T-cell (primary cell): ENCODE results near the gene PAX1. TPM values are rescaled to one million over a fixed set of nuclear protein-coding genes. Genes with fewer than 3 reads are reported as not detected.

Experiments
- ATAC-seq, 4 experiments: fragments of 200-7000 bp in 3 of 4; fragments of 150-1000 bp in 1 of 4; cut with Tn5 transposase; replicated peaks in 1 of 4; 1 replicate in 3 of 4; 2 replicates in 1 of 4; pipeline ENCODE4 v1.10.0; 2021; ENCODE audit warnings: moderate library complexity in 3 of 4, mild to moderate bottlenecking in 2 of 4, moderate number of reproducible peaks in 1 of 4
- CTCF ChIA-PET, 2 donors: fragments of 300-600 bp; sonication (Branson Sonifier 250); formaldehyde crosslinking; loops; one replicate each; lab custom pipeline; 2022; ENCODE audit warnings: antibody characterized with exemption in 2 of 2; lab: Charles Lee
- POLR2A ChIA-PET, 2 donors: fragments of 300-600 bp; sonication (Branson Sonifier 250); formaldehyde crosslinking; loops; one replicate each; lab custom pipeline; 2022; ENCODE audit warnings: antibody characterized with exemption in 2 of 2; lab: Charles Lee
- DNase-seq, 35 experiments: peaks; one replicate each; pipeline versions ENCODE4 v3.0.0 to v3.0.0-alpha.2; 2013 to 2023
- H3K27ac ChIP-seq: one replicate; pipeline ENCODE4 v1.5.1; 2013; ENCODE audit warnings: low read length
- H3K27me3 ChIP-seq, 2 experiments: replicated peaks in 1 of 2; 1 replicate in 1 of 2; 2 replicates in 1 of 2; pipeline versions ENCODE4 v1.6.1 to v1.7.0; 2013; ENCODE audit warnings: low read length in 1 of 2, mixed read lengths in 1 of 2; ENCODE audit not compliant: control insufficient read depth in 2 of 2, insufficient read depth in 2 of 2; ENCODE audit errors: extremely low read depth in 1 of 2
- H3K36me3 ChIP-seq, 2 donors: 1 replicate in 1 of 2; 2 replicates in 1 of 2; pipeline versions ENCODE4 v1.6.1 to v1.7.0; 2013; ENCODE audit warnings: low read length in 1 of 2; ENCODE audit not compliant: control insufficient read depth in 2 of 2, insufficient read depth in 1 of 2; ENCODE audit errors: extremely low read depth in 1 of 2
- H3K4me1 ChIP-seq, 2 experiments: 1 replicate in 1 of 2; 2 replicates in 1 of 2; pipeline versions ENCODE4 v1.6.1 to v1.7.0; 2013; ENCODE audit warnings: low read length in 2 of 2, mixed read lengths in 1 of 2; ENCODE audit not compliant: insufficient read depth in 2 of 2, control insufficient read depth in 1 of 2; ENCODE audit errors: extremely low read depth in 1 of 2
- H3K4me3 ChIP-seq, 2 donors: 1 replicate in 1 of 2; 2 replicates in 1 of 2; pipeline versions ENCODE4 v1.5.1 to v1.7.0; 2013; ENCODE audit warnings: mild to moderate bottlenecking in 2 of 2, low read length in 1 of 2, moderate library complexity in 1 of 2; ENCODE audit not compliant: control insufficient read depth in 1 of 2; ENCODE audit errors: extremely low read depth in 1 of 2
- H3K9me3 ChIP-seq: 2 replicates; pipeline ENCODE4 v1.7.0; 2013
- H3K27ac Mint-ChIP-seq, 2 donors: one replicate each; pipeline ENCODE4 v1.8.0; 2020 to 2021; ENCODE audit warnings: mild to moderate bottlenecking in 2 of 2, mixed read lengths in 2 of 2
- H3K27me3 Mint-ChIP-seq, 2 donors: one replicate each; pipeline ENCODE4 v1.8.0; 2021 to 2022; ENCODE audit warnings: mixed read lengths in 2 of 2
- H3K36me3 Mint-ChIP-seq: one replicate; pipeline ENCODE4 v1.8.0; 2021; ENCODE audit warnings: mixed read lengths
- H3K4me1 Mint-ChIP-seq, 3 donors: one replicate each; pipeline ENCODE4 v1.8.0; 2020 to 2022; ENCODE audit warnings: mixed read lengths in 3 of 3, mild to moderate bottlenecking in 1 of 3
- H3K4me3 Mint-ChIP-seq, 3 donors: one replicate each; pipeline ENCODE4 v1.8.0; 2020 to 2022; ENCODE audit warnings: mild to moderate bottlenecking in 3 of 3, mixed read lengths in 3 of 3, moderate library complexity in 3 of 3
- H3K9me3 Mint-ChIP-seq, 3 donors: one replicate each; pipeline ENCODE4 v1.8.0; 2020 to 2022; ENCODE audit warnings: mixed read lengths in 3 of 3
- WGBS: methylation state at CpG from one replicate; pipeline ENCODE4 v1.1.5; 2013; ENCODE audit warnings: missing lambda C conversion rate; ENCODE audit not compliant: insufficient coverage; 5-methylcytosine and 5-hydroxymethylcytosine counted together
- total RNA-seq, 35 experiments: library from RNA in 6 of 35; stranded (reverse) in 6 of 35; fragments of 120-200 nt in 1 of 35; gene quantifications; one replicate each; pipeline versions ENCODE4 v1.2.1 to v1.2.4 and lab custom pipeline; 2013 to 2026

Gene PAX1
- total RNA-seq, 5 donors from 2014 or later (not counting 1 experiment from before 2014, with no cell fraction given): not detected

DNA sequence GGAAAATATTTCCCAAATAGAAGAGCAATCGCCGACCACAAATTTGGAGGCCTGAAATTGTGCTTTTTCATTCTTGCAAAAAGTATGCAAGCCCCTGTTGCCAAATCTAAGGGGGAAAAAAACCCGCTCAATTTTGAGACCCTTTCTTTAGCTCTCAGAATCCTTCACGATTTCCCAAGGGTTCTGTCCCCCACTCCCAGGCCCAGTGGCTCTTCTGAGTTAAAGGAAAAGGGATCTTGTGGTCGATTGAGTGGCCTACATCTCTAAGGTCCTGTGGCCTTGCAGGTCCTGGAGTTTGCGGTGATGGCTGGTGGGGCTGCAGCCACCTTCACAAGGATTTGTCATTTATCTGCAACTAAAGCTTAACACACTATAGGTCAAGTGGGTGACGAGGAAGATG, 1.8 kb downstream of the PAX1 start:
- H3K27me3 ChIP-seq: peaks cover 14 to 76% of the 10 kb centered on the region in 2 experiments
- peaks cover 3 to 9% (median 8%) of the 10 kb centered on the region in 3 donors for H3K4me1 Mint-ChIP-seq
- CTCF ChIA-PET: no interaction called here
- H3K9me3 Mint-ChIP-seq: no peaks in the 10 kb centered on the region
- no peak overlapping the region for H3K4me3 ChIP-seq
- no peak overlapping the region for H3K4me3 Mint-ChIP-seq
- H3K27me3 Mint-ChIP-seq: peaks cover 35 to 76% of the 10 kb centered on the region in 2 donors
- no peaks in the 10 kb centered on the region for H3K36me3 Mint-ChIP-seq
- H3K36me3 ChIP-seq: no peaks in the 10 kb centered on the region
- no peaks in the 10 kb centered on the region for H3K4me1 ChIP-seq
- ATAC-seq (no peak), DNase-seq (no peak)
- POLR2A ChIA-PET: no interaction called here
- peak overlapping the region in 1 of 2 donors; percentile 15 for H3K27ac Mint-ChIP-seq
- WGBS: no CpG with 5 or more reads among the region's 7 CpGs
- H3K9me3 ChIP-seq: no peaks in the 10 kb centered on the region
- no peak overlapping the region for H3K27ac ChIP-seq

GRCh38 chr20:21707999-21708737, 2.7 kb downstream of the PAX1 start:
- H3K4me1 Mint-ChIP-seq: peaks cover 3 to 8% (median 8%) of the 10 kb centered on the region in 3 donors
- Histone ChIP-seq H3K27ac (no peak overlapping the region), H3K27me3 (peaks cover 15 to 76% of the 10 kb centered on the region in 2 experiments), H3K4me3 (no peak overlapping the region), H3K4me1 (no peaks in the 10 kb centered on the region), H3K36me3 (no peaks in the 10 kb centered on the region), H3K9me3 (no peaks in the 10 kb centered on the region)
- CTCF ChIA-PET: no interaction called here
- H3K27me3 Mint-ChIP-seq: peaks cover 43 to 76% of the 10 kb centered on the region in 2 donors
- DNase-seq (no peak), ATAC-seq (no peak)
- no peaks in the 10 kb centered on the region for H3K9me3 Mint-ChIP-seq
- H3K27ac Mint-ChIP-seq: no peak overlapping the region
- POLR2A ChIA-PET: no interaction called here
- no peaks in the 10 kb centered on the region for H3K36me3 Mint-ChIP-seq
- H3K4me3 Mint-ChIP-seq: no peak overlapping the region
- WGBS: 8% methylated on average over 20 of the region's 33 CpGs

GRCh38 chr20:21708738-21709534, 3.5 kb downstream of the PAX1 start:
- H3K4me3 Mint-ChIP-seq: no peak overlapping the region
- peaks cover 15 to 76% of the 10 kb centered on the region in 2 experiments for H3K27me3 ChIP-seq

GRCh38 chr20:21709535-21709904, 4.1 kb downstream of the PAX1 start:
- CTCF ChIA-PET: no interaction called here
- Histone ChIP-seq H3K27ac (no peak overlapping the region), H3K27me3 (peaks cover 15 to 76% of the 10 kb centered on the region in 2 experiments), H3K9me3 (no peaks in the 10 kb centered on the region), H3K4me1 (no peaks in the 10 kb centered on the region), H3K36me3 (no peaks in the 10 kb centered on the region), H3K4me3 (no peak overlapping the region)
- DNase-seq (no peak), ATAC-seq (no peak)
- Mint-ChIP-seq H3K9me3 (no peaks in the 10 kb centered on the region), H3K27me3 (peaks cover 35 to 70% of the 10 kb centered on the region in 2 donors), H3K4me3 (no peak overlapping the region), H3K36me3 (no peaks in the 10 kb centered on the region), H3K4me1 (peaks cover 0 to 7% (median 4%) of the 10 kb centered on the region in 3 donors), H3K27ac (no peak overlapping the region)
- POLR2A ChIA-PET: no interaction called here
- WGBS: 12% methylated on average over 3 of the region's 6 CpGs

More at GRCh38 chr20:21708738-21709534, 3.5 kb downstream of the PAX1 start:
- Histone ChIP-seq H3K4me1 (no peaks in the 10 kb centered on the region), H3K27ac (no peak overlapping the region), H3K4me3 (no peak overlapping the region), H3K36me3 (no peaks in the 10 kb centered on the region), H3K9me3 (no peaks in the 10 kb centered on the region)
- H3K9me3 Mint-ChIP-seq: no peaks in the 10 kb centered on the region
- H3K27ac Mint-ChIP-seq: no peak overlapping the region
- H3K4me1 Mint-ChIP-seq: peaks cover 0 to 8% (median 4%) of the 10 kb centered on the region in 3 donors
- H3K36me3 Mint-ChIP-seq: no peaks in the 10 kb centered on the region
- no peak for DNase-seq
- peaks cover 37 to 74% of the 10 kb centered on the region in 2 donors for H3K27me3 Mint-ChIP-seq
- no peak for ATAC-seq
- ChIA-PET CTCF (no interaction called here), POLR2A (no interaction called here)
- WGBS: 7% methylated on average over 29 of the region's 43 CpGs

GRCh38 chr20:21710341-21710740, 4.9 kb downstream of the PAX1 start:
- ChIA-PET CTCF (interaction anchor here in 1 of 2 donors (1.5 kb wide), 1 partner anchor 9 kb away, joined by 4 read pairs; no protein-coding TSS in a partner anchor), POLR2A (no interaction called here)
- no peak overlapping the region for H3K27ac Mint-ChIP-seq
- Histone ChIP-seq H3K27ac (no peak overlapping the region), H3K36me3 (no peaks in the 10 kb centered on the region), H3K27me3 (peaks cover 15 to 75% of the 10 kb centered on the region in 2 experiments), H3K9me3 (no peaks in the 10 kb centered on the region), H3K4me3 (no peak overlapping the region), H3K4me1 (no peaks in the 10 kb centered on the region)
- H3K4me1 Mint-ChIP-seq: peaks cover 0 to 7% (median 0%) of the 10 kb centered on the region in 3 donors
- no peaks in the 10 kb centered on the region for H3K9me3 Mint-ChIP-seq
- H3K36me3 Mint-ChIP-seq: no peaks in the 10 kb centered on the region
- WGBS: 0% methylated on average over 1 of the region's 3 CpGs
- no peak overlapping the region for H3K4me3 Mint-ChIP-seq
- ATAC-seq: no peak
- no peak for DNase-seq
- peaks cover 37 to 70% of the 10 kb centered on the region in 2 donors for H3K27me3 Mint-ChIP-seq

GRCh38 chr20:21710863-21711431, 5.5 kb downstream of the PAX1 start:
- H3K27me3 Mint-ChIP-seq: peaks cover 41 to 76% of the 10 kb centered on the region in 2 donors
- CTCF ChIA-PET: interaction anchor here (0.6 to 1.5 kb wide), 2 partner anchors 9 to 22 kb away, joined by 3 to 4 read pairs; no protein-coding TSS in a partner anchor

More at GRCh38 chr20:21710863-21711431, 5.5 kb downstream of the PAX1 start:
- peaks cover 0 to 7% (median 0%) of the 10 kb centered on the region in 3 donors for H3K4me1 Mint-ChIP-seq
- no peak for DNase-seq
- ATAC-seq: no peak
- Histone ChIP-seq H3K4me1 (no peaks in the 10 kb centered on the region), H3K27ac (no peak overlapping the region), H3K9me3 (no peaks in the 10 kb centered on the region), H3K4me3 (no peak overlapping the region), H3K36me3 (no peaks in the 10 kb centered on the region), H3K27me3 (peaks cover 15 to 76% of the 10 kb centered on the region in 2 experiments)
- no peak overlapping the region for H3K4me3 Mint-ChIP-seq
- no peak overlapping the region for H3K27ac Mint-ChIP-seq
- POLR2A ChIA-PET: no interaction called here
- H3K36me3 Mint-ChIP-seq: no peaks in the 10 kb centered on the region
- no CpG with 5 or more reads among the region's 5 CpGs for WGBS
- no peaks in the 10 kb centered on the region for H3K9me3 Mint-ChIP-seq
